Measurements from ENCODE around the gene DNAH3.
A peak's percentile ranks its signal among the peaks of the same experiment; 100 is the strongest.
"Not testable (repeated sequence)": the region's sequence is repeated elsewhere in the genome, so short reads cannot be mapped to it uniquely, and the experiment has no call there.

The DNAH3 gene

DNA sequence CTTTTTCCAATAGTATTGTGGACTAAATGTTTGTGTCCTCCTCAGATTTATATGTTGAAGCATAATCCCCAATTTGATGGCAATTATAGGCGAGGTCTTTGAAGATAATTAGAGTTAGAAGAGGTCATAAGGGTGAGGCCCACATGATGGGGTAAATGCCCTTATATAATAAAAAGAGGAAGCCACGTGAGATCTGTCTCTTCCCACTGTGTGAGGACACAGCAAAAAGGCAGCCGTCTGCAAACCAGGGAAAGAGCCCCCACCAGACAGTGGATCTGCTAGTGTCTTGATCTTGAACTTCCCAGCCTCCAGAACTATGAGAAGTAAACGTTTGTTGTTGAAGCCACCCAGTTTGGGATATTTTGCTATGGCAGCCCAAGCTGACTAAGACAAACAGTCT lies 174.1 kb downstream of the DNAH3 start:
- no peaks in the 10 kb centered on the region for H3K36me3 Mint-ChIP-seq
- H3K27ac Mint-ChIP-seq = no peak overlapping the region
- DNase-seq (ENCODE audit: low spot score in 2 of 2) (no peak), ATAC-seq (no peak)
- H3K9me3 Mint-ChIP-seq = no peaks in the 10 kb centered on the region
- no peaks in the 10 kb centered on the region for H3K4me1 Mint-ChIP-seq
- H3K4me3 Mint-ChIP-seq = no peak overlapping the region

DNA sequence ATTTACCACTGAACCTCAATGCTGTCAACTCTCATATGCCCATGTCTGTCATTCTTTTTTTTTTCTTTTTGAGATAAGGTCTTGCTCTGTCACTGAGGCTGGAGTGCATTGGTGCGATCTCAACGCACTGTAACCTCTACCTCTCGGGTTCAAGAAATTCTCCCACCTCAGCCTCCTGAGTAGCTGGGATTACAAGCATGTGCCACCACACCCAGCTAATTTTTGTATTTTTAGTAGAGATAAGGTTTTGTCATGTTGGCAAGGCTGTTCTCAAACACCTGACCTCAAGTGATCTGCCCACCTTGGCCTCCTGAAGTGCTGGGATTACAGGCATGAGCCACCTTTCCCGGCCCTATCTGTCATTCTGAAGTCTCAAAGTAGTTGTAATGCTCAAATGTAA lies 177.4 kb downstream of the DNAH3 start:
- not testable (repeated sequence) for H3K9me3 Mint-ChIP-seq; DNase-seq (ENCODE audit: low spot score in 2 of 2); H3K27ac Mint-ChIP-seq; H3K4me1 Mint-ChIP-seq; ATAC-seq; H3K36me3 Mint-ChIP-seq; H3K4me3 Mint-ChIP-seq

DNA sequence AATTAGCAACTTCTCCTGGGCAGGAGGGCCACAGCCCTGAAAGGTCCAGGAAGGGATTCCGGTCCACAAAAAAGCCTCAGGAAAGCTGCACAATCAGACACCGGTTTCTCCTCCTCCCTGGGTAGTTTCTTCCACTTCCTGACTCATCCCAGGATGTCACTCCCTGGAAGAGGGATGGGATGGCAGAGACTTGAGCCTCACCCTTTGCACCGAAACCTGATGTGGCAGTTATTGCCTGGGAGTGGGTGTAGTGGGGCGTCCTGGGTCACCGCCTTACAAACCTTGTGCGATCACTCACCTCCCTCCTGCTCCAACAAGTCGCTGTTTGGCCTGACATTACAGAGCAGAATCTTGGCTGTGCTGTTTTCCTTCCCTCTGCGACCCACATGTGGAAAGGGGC lies 179.2 kb downstream of the DNAH3 start:
- Mint-ChIP-seq H3K4me1 (no peaks in the 10 kb centered on the region), H3K27ac (no peak overlapping the region), H3K9me3 (no peaks in the 10 kb centered on the region), H3K36me3 (no peaks in the 10 kb centered on the region), H3K4me3 (no peak overlapping the region)
- ATAC-seq = no peak
- no peak for DNase-seq (ENCODE audit: low spot score in 2 of 2)

GRCh38 chr16:20969386-20969785 lies 181.3 kb downstream of the DNAH3 start:
- DNase-seq (ENCODE audit: low spot score in 2 of 2) (no peak), ATAC-seq (no peak)
- no peaks in the 10 kb centered on the region for H3K4me1 Mint-ChIP-seq
- no peak overlapping the region for H3K4me3 Mint-ChIP-seq
- no peaks in the 10 kb centered on the region for H3K9me3 Mint-ChIP-seq
- no peaks in the 10 kb centered on the region for H3K36me3 Mint-ChIP-seq
- H3K27ac Mint-ChIP-seq = no peak overlapping the region

- no peak overlapping the region for H3K27ac Mint-ChIP-seq
- H3K4me1 Mint-ChIP-seq = no peaks in the 10 kb centered on the region
- no peak for DNase-seq (ENCODE audit: low spot score in 2 of 2)
- no peaks in the 10 kb centered on the region for H3K9me3 Mint-ChIP-seq
- ATAC-seq = no peak
- H3K4me3 Mint-ChIP-seq = no peak overlapping the region
- H3K36me3 Mint-ChIP-seq = no peaks in the 10 kb centered on the region
These were observed 181.9 kb downstream of the DNAH3 start for GRCh38 chr16:20968765-20969164.

DNA sequence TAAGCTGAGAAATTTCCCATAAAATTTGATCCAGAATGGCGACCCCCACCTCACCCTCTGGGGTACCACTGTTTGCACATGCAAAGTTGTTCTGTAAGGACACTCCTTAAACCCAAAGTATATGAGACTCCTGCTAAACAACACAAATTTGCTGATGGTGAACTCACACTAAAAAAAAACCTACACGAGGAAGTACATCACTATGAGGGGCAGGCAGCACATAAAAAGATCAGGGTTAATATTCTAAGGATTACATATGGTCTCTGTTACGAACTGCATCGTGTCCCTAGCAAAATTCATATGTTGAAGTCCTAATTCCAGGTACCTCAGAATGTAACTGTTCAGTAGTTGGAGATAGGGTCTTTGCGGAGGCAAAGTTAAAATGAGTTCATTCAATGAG lies 189.7 kb downstream of the DNAH3 start:
- Mint-ChIP-seq H3K9me3 (no peaks in the 10 kb centered on the region), H3K4me1 (no peaks in the 10 kb centered on the region), H3K36me3 (no peaks in the 10 kb centered on the region), H3K4me3 (no peak overlapping the region), H3K27ac (no peak overlapping the region)
- ATAC-seq (no peak), DNase-seq (ENCODE audit: low spot score in 2 of 2) (no peak)

- no peaks in the 10 kb centered on the region for H3K36me3 Mint-ChIP-seq
- no peaks in the 10 kb centered on the region for H3K9me3 Mint-ChIP-seq
- ATAC-seq = no peak
- DNase-seq (ENCODE audit: low spot score in 2 of 2) = no peak
- H3K4me3 Mint-ChIP-seq = no peak overlapping the region
- no peaks in the 10 kb centered on the region for H3K4me1 Mint-ChIP-seq
- H3K27ac Mint-ChIP-seq = no peak overlapping the region
These were observed 193.5 kb downstream of the DNAH3 start for GRCh38 chr16:20957153-20957552.

DNA sequence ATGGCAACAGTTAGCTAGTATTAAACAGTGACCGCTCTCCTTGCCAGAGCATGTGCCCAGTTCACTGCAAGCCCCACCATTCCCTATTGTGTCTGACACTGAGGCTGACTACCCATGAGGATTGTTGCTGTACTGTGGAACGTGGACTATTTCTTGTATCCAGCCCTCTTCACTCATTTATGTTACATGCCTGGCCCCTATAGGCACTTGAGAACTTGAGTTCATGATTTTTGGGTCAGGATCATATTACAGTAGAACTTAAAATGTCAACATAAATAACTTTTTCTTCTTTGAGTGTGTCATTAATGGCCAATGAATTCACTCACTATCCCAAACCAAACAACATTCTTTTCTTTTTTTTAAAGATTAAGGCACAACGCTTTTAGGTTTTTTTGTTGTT lies 194.3 kb downstream of the DNAH3 start:
- Mint-ChIP-seq H3K27ac (no peak overlapping the region), H3K9me3 (no peaks in the 10 kb centered on the region), H3K4me1 (no peaks in the 10 kb centered on the region), H3K36me3 (no peaks in the 10 kb centered on the region), H3K4me3 (no peak overlapping the region)
- no peak for ATAC-seq
- no peak for DNase-seq (ENCODE audit: low spot score in 2 of 2)

- no peaks in the 10 kb centered on the region for H3K36me3 Mint-ChIP-seq
- H3K27ac Mint-ChIP-seq = no peak overlapping the region
- H3K9me3 Mint-ChIP-seq = no peaks in the 10 kb centered on the region
- H3K4me3 Mint-ChIP-seq = no peak overlapping the region
- no peak for DNase-seq (ENCODE audit: low spot score in 2 of 2)
- no peak for ATAC-seq
- H3K4me1 Mint-ChIP-seq = no peaks in the 10 kb centered on the region
These were observed 196.1 kb downstream of the DNAH3 start for GRCh38 chr16:20954574-20954973.

DNA sequence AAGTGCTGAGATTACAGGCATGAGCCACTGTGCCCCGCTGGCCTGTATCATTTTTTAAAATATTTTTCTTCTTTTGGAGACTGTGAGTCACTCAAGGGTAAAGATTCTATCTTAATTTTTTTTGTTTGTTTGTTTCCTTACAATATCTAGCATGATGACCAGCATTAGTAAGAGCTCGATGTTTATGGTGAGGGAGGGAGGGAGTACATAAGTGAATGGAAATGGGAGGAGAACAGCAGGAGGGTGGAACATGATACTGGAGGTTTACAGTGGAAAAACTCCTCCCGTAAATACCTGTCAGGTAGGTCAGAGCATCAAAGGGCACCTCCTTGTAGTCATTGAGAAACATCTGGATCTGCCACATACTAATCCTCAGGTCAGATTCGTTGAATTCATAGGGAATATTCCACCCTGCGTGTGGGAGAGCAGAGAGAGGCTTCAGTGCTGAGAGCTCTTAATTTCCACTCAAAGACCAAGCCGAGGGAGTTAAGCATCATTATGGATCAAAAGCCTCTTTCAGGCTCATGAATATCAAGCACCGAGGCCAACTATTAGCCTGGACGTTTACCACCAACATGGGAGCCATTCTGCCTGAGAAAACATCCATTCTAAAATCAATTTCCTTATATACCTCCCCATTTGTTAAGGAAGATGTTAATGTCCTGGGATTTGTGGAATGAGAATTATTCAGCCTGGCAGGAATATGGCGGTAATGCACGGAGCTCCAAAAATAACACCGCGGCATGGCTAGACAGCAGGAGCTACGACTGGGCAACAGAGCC lies 198.3 kb downstream of the DNAH3 start:
- ATAC-seq (no peak), DNase-seq (ENCODE audit: low spot score in 2 of 2) (no peak)
- no peak overlapping the region for H3K27ac Mint-ChIP-seq
- H3K9me3 Mint-ChIP-seq = no peaks in the 10 kb centered on the region
- no peaks in the 10 kb centered on the region for H3K4me1 Mint-ChIP-seq
- H3K36me3 Mint-ChIP-seq = no peaks in the 10 kb centered on the region
- no peak overlapping the region for H3K4me3 Mint-ChIP-seq

DNA sequence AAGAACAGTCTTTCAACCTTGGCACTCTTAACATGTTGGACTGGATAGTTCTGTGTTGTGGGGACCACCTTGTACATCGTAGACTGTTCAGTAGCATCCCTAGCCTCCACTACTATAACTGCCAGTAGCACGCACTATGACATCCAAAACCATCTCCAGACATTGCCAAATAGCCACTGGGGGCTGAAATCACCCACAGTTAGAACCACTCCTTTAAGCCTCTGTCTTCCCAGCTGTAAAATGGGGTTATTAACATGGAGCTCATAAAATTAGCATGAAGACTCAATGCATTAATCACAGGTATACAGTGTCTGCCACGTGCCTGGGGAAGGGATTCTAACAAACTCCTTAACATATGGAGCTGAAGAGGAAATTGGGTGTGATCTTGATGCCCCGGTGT lies 200.4 kb downstream of the DNAH3 start:
- DNase-seq (ENCODE audit: low spot score in 2 of 2) = no peak
- Mint-ChIP-seq H3K27ac (no peak overlapping the region), H3K4me3 (no peak overlapping the region), H3K36me3 (no peaks in the 10 kb centered on the region), H3K4me1 (peaks cover 10% of the 10 kb centered on the region), H3K9me3 (no peaks in the 10 kb centered on the region)
- no peak for ATAC-seq

GRCh38 chr16:20949660-20950059 lies 201.0 kb downstream of the DNAH3 start:
- H3K4me3 Mint-ChIP-seq = no peak overlapping the region
- DNase-seq (ENCODE audit: low spot score in 2 of 2) (no peak), ATAC-seq (no peak)
- H3K4me1 Mint-ChIP-seq = peaks cover 13% of the 10 kb centered on the region
- H3K9me3 Mint-ChIP-seq = no peaks in the 10 kb centered on the region
- no peaks in the 10 kb centered on the region for H3K36me3 Mint-ChIP-seq
- H3K27ac Mint-ChIP-seq = no peak overlapping the region

GRCh38 chr16:20948444-20948843 lies 202.2 kb downstream of the DNAH3 start:
- Mint-ChIP-seq H3K36me3 (no peaks in the 10 kb centered on the region), H3K4me3 (no peak overlapping the region), H3K27ac (no peak overlapping the region), H3K4me1 (peaks cover 23% of the 10 kb centered on the region), H3K9me3 (no peaks in the 10 kb centered on the region)
- ATAC-seq (no peak), DNase-seq (ENCODE audit: low spot score in 2 of 2) (no peak)

DNA sequence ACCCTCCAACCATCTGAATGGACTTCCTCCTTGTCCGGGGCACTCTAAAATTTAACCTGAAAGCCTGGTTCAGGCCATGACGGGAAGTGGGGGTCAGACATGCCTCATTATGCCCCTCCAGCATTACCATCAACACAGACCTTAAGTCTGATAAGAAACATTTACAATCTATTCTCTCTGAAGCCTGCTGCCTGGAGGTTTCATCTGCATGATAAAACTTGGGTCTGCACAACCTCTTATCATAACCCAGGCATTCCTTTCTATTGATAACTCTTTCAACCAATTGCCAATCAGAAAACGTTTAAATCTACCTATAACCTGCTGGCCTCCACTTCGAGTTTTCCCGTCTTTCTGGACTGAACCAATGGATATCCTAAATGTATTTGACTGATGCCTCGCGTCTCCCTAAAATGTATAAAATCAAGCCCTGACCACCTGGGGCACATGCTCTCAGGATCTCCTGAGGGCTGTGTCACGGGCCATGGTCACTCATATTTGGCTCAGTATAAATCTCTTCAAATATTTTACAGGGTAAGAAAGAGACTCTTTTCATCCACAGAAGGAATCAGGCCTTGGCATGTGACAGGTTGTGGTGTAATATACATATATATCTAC lies 204.5 kb downstream of the DNAH3 start:
- Mint-ChIP-seq H3K4me1 (peaks cover 41% of the 10 kb centered on the region), H3K4me3 (no peak overlapping the region), H3K9me3 (no peaks in the 10 kb centered on the region), H3K36me3 (no peaks in the 10 kb centered on the region), H3K27ac (peak overlapping the region; percentile 60)
- no peak for ATAC-seq
- DNase-seq (ENCODE audit: low spot score in 2 of 2) = no peak

DNA sequence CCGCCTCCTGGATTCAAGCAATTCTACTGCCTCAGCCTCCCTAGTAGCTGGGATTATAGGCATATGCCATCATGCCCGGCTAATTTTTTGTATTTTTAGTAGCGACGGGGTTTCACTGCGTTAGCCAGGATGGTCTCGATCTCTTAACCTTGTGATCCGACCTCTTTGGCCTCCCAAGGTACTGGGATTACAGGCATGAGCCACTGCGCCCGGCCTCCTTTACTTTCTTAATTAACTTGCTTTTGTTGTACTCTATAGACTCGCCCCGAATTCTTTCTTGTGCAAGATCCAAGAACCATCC lies 205.1 kb downstream of the DNAH3 start:
- not testable (repeated sequence) for H3K4me3 Mint-ChIP-seq; H3K36me3 Mint-ChIP-seq; DNase-seq (ENCODE audit: low spot score in 2 of 2); ATAC-seq; H3K9me3 Mint-ChIP-seq
- peaks cover 44% of the 10 kb centered on the region for H3K4me1 Mint-ChIP-seq
- peak overlapping the region; percentile 72 for H3K27ac Mint-ChIP-seq

- Mint-ChIP-seq H3K27ac (peak overlapping the region; percentile 72), H3K4me3 (no peak overlapping the region), H3K4me1 (peaks cover 44% of the 10 kb centered on the region), H3K36me3 (no peaks in the 10 kb centered on the region), H3K9me3 (no peaks in the 10 kb centered on the region)
- ATAC-seq = peak; percentile 93
- peak; percentile 40 to 82 for DNase-seq (ENCODE audit: low spot score in 2 of 2)
These were observed 205.6 kb downstream of the DNAH3 start for GRCh38 chr16:20944861-20945574.
